ENCODE results near the gene HSPA14. TPM values are rescaled to one million over a fixed set of nuclear protein-coding genes. Genes with fewer than 3 reads are reported as not detected.
"Not testable (repeated sequence)": the region's sequence is repeated elsewhere in the genome, so short reads cannot be mapped to it uniquely, and the experiment has no call there.

The HSPA14 gene
- total RNA-seq, 1 donor: 19.7 TPM

GRCh38 chr10:14905890-14906289 is 67.8 kb downstream of the HSPA14 start:
- no peak overlapping the region for H3K4me3 ChIP-seq (ENCODE audit: low read depth, low read length)
- no peak for DNase-seq (ENCODE audit: low read depth)
- TF ChIP-seq, protein P1, sequence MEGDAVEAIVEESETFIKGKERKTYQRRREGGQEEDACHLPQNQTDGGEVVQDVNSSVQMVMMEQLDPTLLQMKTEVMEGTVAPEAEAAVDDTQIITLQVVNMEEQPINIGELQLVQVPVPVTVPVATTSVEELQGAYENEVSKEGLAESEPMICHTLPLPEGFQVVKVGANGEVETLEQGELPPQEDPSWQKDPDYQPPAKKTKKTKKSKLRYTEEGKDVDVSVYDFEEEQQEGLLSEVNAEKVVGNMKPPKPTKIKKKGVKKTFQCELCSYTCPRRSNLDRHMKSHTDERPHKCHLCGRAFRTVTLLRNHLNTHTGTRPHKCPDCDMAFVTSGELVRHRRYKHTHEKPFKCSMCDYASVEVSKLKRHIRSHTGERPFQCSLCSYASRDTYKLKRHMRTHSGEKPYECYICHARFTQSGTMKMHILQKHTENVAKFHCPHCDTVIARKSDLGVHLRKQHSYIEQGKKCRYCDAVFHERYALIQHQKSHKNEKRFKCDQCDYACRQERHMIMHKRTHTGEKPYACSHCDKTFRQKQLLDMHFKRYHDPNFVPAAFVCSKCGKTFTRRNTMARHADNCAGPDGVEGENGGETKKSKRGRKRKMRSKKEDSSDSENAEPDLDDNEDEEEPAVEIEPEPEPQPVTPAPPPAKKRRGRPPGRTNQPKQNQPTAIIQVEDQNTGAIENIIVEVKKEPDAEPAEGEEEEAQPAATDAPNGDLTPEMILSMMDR (IDR thresholded peaks at IDR 0.05; ENCODE audit: insufficient read depth, low read length): no peak

DNA sequence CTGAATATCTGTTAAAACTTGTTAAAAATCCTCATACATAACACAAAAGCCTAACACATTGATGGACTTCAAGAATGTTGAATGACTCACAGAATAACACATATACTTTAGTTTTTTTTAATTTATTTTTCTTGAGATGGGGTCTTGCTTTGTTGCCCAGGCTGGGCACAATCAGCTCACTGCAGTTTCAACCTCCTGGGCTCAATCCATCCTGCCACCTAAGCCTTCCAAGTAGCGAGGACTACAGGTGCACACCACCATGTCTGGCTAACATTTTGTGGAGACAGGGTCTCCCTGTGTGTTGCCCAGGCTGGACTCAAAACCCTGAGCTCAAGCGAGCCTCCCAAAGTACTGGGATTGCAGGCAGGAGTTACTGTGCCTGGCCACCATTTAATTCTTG is 68.7 kb downstream of the HSPA14 start:
- DNase-seq (ENCODE audit: low read depth): no peak
- H3K4me3 ChIP-seq (ENCODE audit: low read depth, low read length): no peak overlapping the region
- TF ChIP-seq, protein P1 (IDR thresholded peaks at IDR 0.05; ENCODE audit: insufficient read depth, low read length): no peak

GRCh38 chr10:14907591-14907990 is 69.5 kb downstream of the HSPA14 start:
- H3K4me3 ChIP-seq (ENCODE audit: low read depth, low read length); DNase-seq (ENCODE audit: low read depth): not testable (repeated sequence)

DNA sequence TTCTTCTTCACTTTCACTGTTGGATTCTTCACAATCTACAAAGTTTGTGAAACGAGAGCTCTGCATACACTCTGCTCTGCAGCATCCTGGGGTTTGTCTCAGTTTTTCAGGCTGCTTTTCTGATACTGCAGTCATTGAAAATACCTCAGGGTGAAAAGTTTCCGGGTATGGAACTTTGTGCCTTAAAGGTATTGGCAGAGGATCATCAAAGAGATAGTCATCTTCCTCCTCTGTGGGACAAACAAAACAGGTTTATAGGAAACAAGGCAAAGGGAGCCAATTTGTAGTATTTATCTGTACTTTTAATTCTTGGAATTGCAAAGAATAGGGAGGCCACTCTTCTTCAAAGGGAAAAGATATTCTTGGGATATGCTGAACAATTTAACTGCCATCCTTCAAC is 71.0 kb downstream of the HSPA14 start:
- TF ChIP-seq, protein P1 (IDR thresholded peaks at IDR 0.05; ENCODE audit: insufficient read depth, low read length): no peak
- no peak overlapping the region for H3K4me3 ChIP-seq (ENCODE audit: low read depth, low read length)
- no peak for DNase-seq (ENCODE audit: low read depth)

GRCh38 chr10:14910953-14911352 is 72.8 kb downstream of the HSPA14 start:
- no peak for DNase-seq (ENCODE audit: low read depth)
- H3K4me3 ChIP-seq (ENCODE audit: low read depth, low read length): no peak overlapping the region
- TF ChIP-seq, protein P1 (IDR thresholded peaks at IDR 0.05; ENCODE audit: insufficient read depth, low read length): no peak

DNA sequence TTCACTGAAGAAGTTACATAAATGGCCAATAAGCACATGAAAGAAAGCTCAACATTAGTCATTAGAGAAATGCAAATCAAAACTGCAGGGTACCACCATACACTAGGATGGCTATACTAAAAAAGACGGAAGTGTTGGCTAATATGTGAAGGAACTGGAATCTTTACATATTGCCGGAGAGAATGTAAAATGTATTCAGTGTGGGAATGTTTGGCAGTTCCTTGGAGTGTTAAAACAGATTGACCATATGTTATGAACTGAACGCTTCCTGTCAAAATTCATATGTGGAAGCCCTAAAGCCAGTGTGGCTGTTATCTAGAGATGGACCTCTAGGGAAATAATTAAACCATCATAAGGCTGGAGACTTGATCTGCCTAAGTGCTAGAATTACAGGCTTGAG is 73.7 kb downstream of the HSPA14 start:
- TF ChIP-seq, protein P1 (IDR thresholded peaks at IDR 0.05; ENCODE audit: insufficient read depth, low read length): no peak
- no peak for DNase-seq (ENCODE audit: low read depth)

DNA sequence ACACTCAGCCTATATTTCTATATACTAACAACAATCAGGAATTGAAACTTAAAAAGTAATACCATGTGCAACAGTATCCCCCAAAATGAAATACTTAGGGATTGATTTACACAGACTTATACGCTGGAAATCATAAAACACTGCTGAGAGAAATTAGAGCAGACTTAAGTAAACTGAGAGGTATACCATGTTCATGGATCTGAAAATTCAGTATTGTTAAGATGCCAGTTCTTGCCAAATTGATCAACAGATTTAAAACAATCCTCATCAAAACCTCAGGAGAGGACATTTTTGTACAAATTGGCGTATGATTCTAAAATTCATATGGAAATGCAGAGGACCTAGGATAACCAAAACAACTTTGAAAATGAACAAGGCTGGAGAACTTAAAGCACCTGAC is 78.5 kb downstream of the HSPA14 start:
- DNase-seq (ENCODE audit: low read depth): no peak
- no peak overlapping the region for H3K4me3 ChIP-seq (ENCODE audit: low read depth, low read length)
- TF ChIP-seq, protein P1 (IDR thresholded peaks at IDR 0.05; ENCODE audit: insufficient read depth, low read length): no peak

More for the DNA sequence above, 73.7 kb downstream of the HSPA14 start:
- no peak overlapping the region for H3K4me3 ChIP-seq (ENCODE audit: low read depth, low read length)

Data from fibroblast of the aortic adventitia (primary cell).